SHP77 treated with DMSO at 0.1 percent for 48 hours (cell line): Measurements from ENCODE around the gene ACOXL.

ENCODE experiments used
- DNase-seq: peaks from one replicate; lab custom pipeline; 2025; lab: John Stamatoyannopoulos, UW

The ACOXL gene

GRCh38 chr2:111139637-111140317 lies 407.4 kb downstream of the ACOXL start:
- DNase-seq: no peak

- DNase-seq: no peak
Observed at GRCh38 chr2:111140815-111141214, 408.4 kb downstream of the ACOXL start.

GRCh38 chr2:111142101-111142500 lies 409.7 kb downstream of the ACOXL start:
- no peak for DNase-seq

GRCh38 chr2:111143107-111143842 lies 410.9 kb downstream of the ACOXL start:
- DNase-seq: no peak

- no peak for DNase-seq
Observed at GRCh38 chr2:111143843-111144198, 411.4 kb downstream of the ACOXL start.

- no peak for DNase-seq
Observed at GRCh38 chr2:111145103-111145760, 412.9 kb downstream of the ACOXL start.

GRCh38 chr2:111145951-111146350 lies 413.6 kb downstream of the ACOXL start:
- DNase-seq: no peak

- DNase-seq: no peak
Observed at GRCh38 chr2:111148225-111148873, 416.0 kb downstream of the ACOXL start.

GRCh38 chr2:111148925-111149324 lies 416.6 kb downstream of the ACOXL start:
- DNase-seq: no peak

- DNase-seq: no peak
Observed at GRCh38 chr2:111149882-111150455, 417.6 kb downstream of the ACOXL start.

- DNase-seq: no peak
Observed at GRCh38 chr2:111154758-111155157, 422.4 kb downstream of the ACOXL start.

GRCh38 chr2:111155610-111156009 lies 423.2 kb downstream of the ACOXL start:
- peak; percentile 22 for DNase-seq

GRCh38 chr2:111156529-111156928 lies 424.2 kb downstream of the ACOXL start:
- DNase-seq: no peak

GRCh38 chr2:111157071-111157661 lies 424.8 kb downstream of the ACOXL start:
- no peak for DNase-seq

GRCh38 chr2:111157798-111158197 lies 425.4 kb downstream of the ACOXL start:
- peak; percentile 16 for DNase-seq

- no peak for DNase-seq
Observed at GRCh38 chr2:111159641-111160040, 427.3 kb downstream of the ACOXL start.

- no peak for DNase-seq
Observed at GRCh38 chr2:111160758-111161157, 428.4 kb downstream of the ACOXL start.

- DNase-seq: peak; percentile 28
Observed at GRCh38 chr2:111161971-111162370, 429.6 kb downstream of the ACOXL start.

- no peak for DNase-seq
Observed at GRCh38 chr2:111162718-111163331, 430.5 kb downstream of the ACOXL start.

- no peak for DNase-seq
Observed at GRCh38 chr2:111164078-111164477, 431.7 kb downstream of the ACOXL start.

- DNase-seq: no peak
Observed at GRCh38 chr2:111165084-111165483, 432.7 kb downstream of the ACOXL start.
